ENCODE data around the gene PCBD2. TPM values are rescaled to one million over a fixed set of nuclear protein-coding genes. Genes with fewer than 3 reads are reported as not detected.

The PCBD2 gene
- total and polyA plus RNA-seq, 2 of the 8 experiments (the other 6 are each of a cell fraction or from before 2014, with no cell fraction given) = 4.8 to 10.3 TPM

- TF ChIP-seq CHD7 (IDR thresholded peaks at IDR 0.05; ENCODE audit: insufficient replicate concordance, low read length) = no peak
Observed at GRCh38 chr5:134932508-134932907, 27.6 kb downstream of the PCBD2 start (continued).
